Keratinocyte (primary cell): Measurements from ENCODE around the gene CELSR3.

Source experiments
- EZH2 ChIP-seq: IDR thresholded peaks from one replicate; pipeline ENCODE4 v1.6.1; 2012; ENCODE audit warnings: inconsistent platforms, mild to moderate bottlenecking, low read length, moderate library complexity
- TF ChIP-seq, protein P1 (sequence below), 3 experiments: IDR thresholded peaks in 1 of 3; conservative IDR thresholded peaks in 1 of 3; optimal IDR thresholded peaks in 1 of 3; 2 replicates in 2 of 3; 3 replicates in 1 of 3; pipeline versions ENCODE3 to v1.5.1; 2011; ENCODE audit warnings: low read length in 3 of 3, mild to moderate bottlenecking in 3 of 3, moderate library complexity in 2 of 3, control low read depth in 1 of 3, inconsistent platforms in 1 of 3; ENCODE audit not compliant: insufficient read depth in 2 of 3; ENCODE audit errors: extremely low read depth in 1 of 3

DNA sequence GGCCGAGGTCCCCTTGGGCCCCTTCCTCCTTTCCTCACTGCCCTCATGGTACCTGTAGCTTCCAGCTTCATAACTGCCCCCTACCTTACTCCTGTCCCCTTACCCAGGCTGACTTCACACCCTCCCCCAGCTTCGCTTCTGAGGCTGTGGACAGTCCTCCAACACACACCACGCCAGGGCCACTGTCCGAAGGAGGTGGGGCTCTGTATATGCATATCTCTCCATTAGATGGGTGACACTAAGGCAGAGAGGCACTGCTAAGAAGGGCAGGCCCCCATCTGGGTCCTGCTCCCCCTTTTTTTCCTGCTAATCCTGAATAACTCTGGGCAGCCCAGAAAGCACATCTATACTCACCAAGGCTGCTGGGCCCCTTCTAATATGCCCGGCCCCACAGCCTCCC, 66.5 kb downstream of the CELSR3 start:
- TF ChIP-seq, protein P1, sequence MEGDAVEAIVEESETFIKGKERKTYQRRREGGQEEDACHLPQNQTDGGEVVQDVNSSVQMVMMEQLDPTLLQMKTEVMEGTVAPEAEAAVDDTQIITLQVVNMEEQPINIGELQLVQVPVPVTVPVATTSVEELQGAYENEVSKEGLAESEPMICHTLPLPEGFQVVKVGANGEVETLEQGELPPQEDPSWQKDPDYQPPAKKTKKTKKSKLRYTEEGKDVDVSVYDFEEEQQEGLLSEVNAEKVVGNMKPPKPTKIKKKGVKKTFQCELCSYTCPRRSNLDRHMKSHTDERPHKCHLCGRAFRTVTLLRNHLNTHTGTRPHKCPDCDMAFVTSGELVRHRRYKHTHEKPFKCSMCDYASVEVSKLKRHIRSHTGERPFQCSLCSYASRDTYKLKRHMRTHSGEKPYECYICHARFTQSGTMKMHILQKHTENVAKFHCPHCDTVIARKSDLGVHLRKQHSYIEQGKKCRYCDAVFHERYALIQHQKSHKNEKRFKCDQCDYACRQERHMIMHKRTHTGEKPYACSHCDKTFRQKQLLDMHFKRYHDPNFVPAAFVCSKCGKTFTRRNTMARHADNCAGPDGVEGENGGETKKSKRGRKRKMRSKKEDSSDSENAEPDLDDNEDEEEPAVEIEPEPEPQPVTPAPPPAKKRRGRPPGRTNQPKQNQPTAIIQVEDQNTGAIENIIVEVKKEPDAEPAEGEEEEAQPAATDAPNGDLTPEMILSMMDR (optimal IDR thresholded peaks at IDR 0.05 in 1 of 3, IDR thresholded peaks at IDR 0.05 in 1 of 3, conservative IDR thresholded peaks at IDR 0.05 in 1 of 3; ENCODE audit: extremely low read depth in 1 of 3, insufficient read depth in 2 of 3, low read length in 3 of 3), result no peak
- no peak for TF ChIP-seq EZH2
